ENCODE measurements around the gene TRIM34. TPM values are rescaled to one million over a fixed set of nuclear protein-coding genes. Genes with fewer than 3 reads are reported as not detected.

The TRIM34 gene
- total RNA-seq, 4 donors from 2014 or later, result 3.8 to 9.2 (median 4.5) TPM

GRCh38 chr11:5621580-5621979, 3.2 kb upstream of the TRIM34 start:
- H3K4me1 ChIP-seq, result peaks cover 11 to 36% (median 18%) of the 10 kb centered on the region in 3 donors
- H3K4me3 ChIP-seq, result no peak overlapping the region
- no peaks in the 10 kb centered on the region for H3K9me3 ChIP-seq
- H3K27ac ChIP-seq, result peak overlapping the region in 2 of 4 donors; percentile 44 to 50
- no peaks in the 10 kb centered on the region for H3K27me3 ChIP-seq
- no peak for ATAC-seq
- no peak for TF ChIP-seq EP300 (IDR thresholded peaks at IDR 0.05)
- no peaks in the 10 kb centered on the region for H3K36me3 ChIP-seq

DNA sequence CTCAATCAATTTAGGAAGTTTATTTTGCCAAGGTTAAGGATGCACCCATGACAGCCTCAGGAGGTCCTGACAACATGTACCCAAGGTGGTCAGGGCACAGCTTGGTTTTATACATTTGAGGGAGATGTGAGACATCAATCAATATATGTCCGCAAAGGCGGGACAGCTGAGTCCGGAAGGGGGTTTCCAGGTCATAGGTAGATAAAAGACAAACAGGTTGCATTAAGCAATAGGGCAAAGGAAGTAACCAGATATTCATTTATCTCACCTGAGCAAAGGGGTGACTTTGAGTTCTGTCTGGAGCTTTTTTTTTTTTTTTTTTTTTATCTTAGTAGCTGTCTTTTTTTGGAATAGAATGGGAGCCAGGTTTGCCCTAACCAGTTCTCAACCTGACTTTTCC, 2.0 kb upstream of the TRIM34 start:
- Histone ChIP-seq H3K4me3 (no peak overlapping the region), H3K9me3 (no peaks in the 10 kb centered on the region), H3K36me3 (no peaks in the 10 kb centered on the region), H3K27me3 (no peaks in the 10 kb centered on the region), H3K27ac (no peak overlapping the region), H3K4me1 (peaks cover 11 to 36% (median 18%) of the 10 kb centered on the region in 3 donors)
- no peak for TF ChIP-seq EP300 (IDR thresholded peaks at IDR 0.05)
- no peak for TF ChIP-seq CTCF (IDR thresholded peaks at IDR 0.05)
- no peak for TF ChIP-seq POLR2A (IDR thresholded peaks at IDR 0.05)
- no peak for TF ChIP-seq POLR2AphosphoS5 (IDR thresholded peaks at IDR 0.05)
- 100% methylated on average over 3 of the region's 3 CpGs for WGBS, 2 donors (ENCODE audit: low coverage in 1 of 2)
- ATAC-seq, result no peak

DNA sequence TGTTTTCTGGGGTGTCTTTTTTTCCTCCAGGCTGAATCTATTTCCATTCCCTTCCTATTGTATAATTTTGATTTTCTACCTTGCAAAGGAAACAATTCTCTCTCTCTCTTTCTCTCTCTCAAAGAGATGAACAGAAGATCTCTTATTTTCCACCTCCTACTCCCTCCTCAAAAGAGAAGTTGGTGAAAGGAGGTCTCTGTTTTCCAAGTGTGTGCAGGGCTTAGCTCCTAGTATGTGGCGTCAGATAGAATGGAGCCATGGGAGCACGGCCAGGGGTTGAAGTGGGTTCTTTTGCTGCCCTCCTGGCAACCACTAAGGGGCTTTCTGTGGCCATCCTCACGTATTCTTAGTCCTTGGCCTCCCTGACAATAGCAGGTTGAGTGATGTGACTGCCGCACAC, 480 bp downstream of the TRIM34 start:
- H3K9me3 ChIP-seq, result no peaks in the 10 kb centered on the region

DNA sequence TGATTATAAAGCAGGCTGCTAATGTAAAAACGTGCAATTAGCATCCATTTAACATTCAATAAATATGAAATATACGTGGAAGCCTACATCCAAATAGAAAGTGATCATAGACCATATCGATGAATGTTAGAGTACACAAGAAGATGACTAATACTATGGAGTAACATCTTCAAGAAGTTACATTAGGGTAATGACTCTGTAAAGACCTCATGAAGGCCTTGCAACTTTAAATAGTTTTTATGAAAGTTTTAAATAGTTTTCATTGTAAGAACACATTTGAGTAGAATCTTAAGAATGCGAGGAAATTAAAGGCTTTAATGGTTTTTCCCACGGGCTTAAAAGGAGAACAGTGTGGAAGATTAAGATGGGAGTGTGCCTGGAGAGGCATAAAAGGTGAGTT, 1.4 kb downstream of the TRIM34 start:
- Histone ChIP-seq H3K27ac (no peak overlapping the region), H3K4me3 (no peak overlapping the region), H3K27me3 (no peaks in the 10 kb centered on the region), H3K36me3 (no peaks in the 10 kb centered on the region), H3K9me3 (no peaks in the 10 kb centered on the region), H3K4me1 (peaks cover 7 to 28% (median 13%) of the 10 kb centered on the region in 3 donors)
- ATAC-seq, result no peak
- 67 to 76% methylated on average over 5 of the region's 5 CpGs for WGBS, 2 donors (ENCODE audit: low coverage in 1 of 2)
- no peak for TF ChIP-seq CTCF (IDR thresholded peaks at IDR 0.05)
- no peak for TF ChIP-seq EP300 (IDR thresholded peaks at IDR 0.05)
- no peak for TF ChIP-seq POLR2A (IDR thresholded peaks at IDR 0.05)
- TF ChIP-seq POLR2AphosphoS5 (IDR thresholded peaks at IDR 0.05), result no peak

More for the DNA sequence above, 480 bp downstream of the TRIM34 start:
- ATAC-seq, result no peak
- H3K36me3 ChIP-seq, result no peaks in the 10 kb centered on the region
- peaks cover 11 to 36% (median 18%) of the 10 kb centered on the region in 3 donors for H3K4me1 ChIP-seq
- 0 to 28% methylated on average over 2 to 4 of the region's 4 CpGs for WGBS, 2 donors (ENCODE audit: low coverage in 1 of 2)
- H3K27ac ChIP-seq, result peak overlapping the region in 3 of 4 donors; percentile 68 to 78 (median 69)
- H3K27me3 ChIP-seq, result no peaks in the 10 kb centered on the region
- H3K4me3 ChIP-seq, result peak overlapping the region; percentile 58 to 67
- no peak for TF ChIP-seq CTCF (IDR thresholded peaks at IDR 0.05)
- TF ChIP-seq EP300 (IDR thresholded peaks at IDR 0.05), result no peak
- no peak for TF ChIP-seq POLR2AphosphoS5 (IDR thresholded peaks at IDR 0.05)
- no peak for TF ChIP-seq POLR2A (IDR thresholded peaks at IDR 0.05)

GRCh38 chr11:5631417-5631816, 6.6 kb downstream of the TRIM34 start:
- WGBS, 2 donors (ENCODE audit: low coverage in 1 of 2), result 92% methylated on average over 2 of the region's 2 CpGs
- no peaks in the 10 kb centered on the region for H3K27me3 ChIP-seq
- TF ChIP-seq POLR2A (IDR thresholded peaks at IDR 0.05) (no peak), POLR2AphosphoS5 (IDR thresholded peaks at IDR 0.05) (no peak), EP300 (IDR thresholded peaks at IDR 0.05) (no peak), CTCF (IDR thresholded peaks at IDR 0.05) (no peak)
- no peaks in the 10 kb centered on the region for H3K9me3 ChIP-seq
- no peak overlapping the region for H3K4me3 ChIP-seq
- ATAC-seq, result no peak
- no peak overlapping the region for H3K27ac ChIP-seq
- H3K4me1 ChIP-seq, result no peaks in the 10 kb centered on the region
- H3K36me3 ChIP-seq, result peaks cover 0 to 38% of the 10 kb centered on the region in 2 donors
